HG03097 (cell line): ENCODE data around the gene CYB5B.
A peak's percentile ranks its signal among the peaks of the same experiment; 100 is the strongest.
"Not testable (repeated sequence)": the region's sequence is repeated elsewhere in the genome, so short reads cannot be mapped to it uniquely, and the experiment has no call there.

Experiments
- ATAC-seq: cut with Tn5 transposase; IDR thresholded peaks from one replicate; pipeline ENCODE4 v1.9.1; 2021; ENCODE audit not compliant: unreplicated experiment, low FRiP score

Gene CYB5B

DNA sequence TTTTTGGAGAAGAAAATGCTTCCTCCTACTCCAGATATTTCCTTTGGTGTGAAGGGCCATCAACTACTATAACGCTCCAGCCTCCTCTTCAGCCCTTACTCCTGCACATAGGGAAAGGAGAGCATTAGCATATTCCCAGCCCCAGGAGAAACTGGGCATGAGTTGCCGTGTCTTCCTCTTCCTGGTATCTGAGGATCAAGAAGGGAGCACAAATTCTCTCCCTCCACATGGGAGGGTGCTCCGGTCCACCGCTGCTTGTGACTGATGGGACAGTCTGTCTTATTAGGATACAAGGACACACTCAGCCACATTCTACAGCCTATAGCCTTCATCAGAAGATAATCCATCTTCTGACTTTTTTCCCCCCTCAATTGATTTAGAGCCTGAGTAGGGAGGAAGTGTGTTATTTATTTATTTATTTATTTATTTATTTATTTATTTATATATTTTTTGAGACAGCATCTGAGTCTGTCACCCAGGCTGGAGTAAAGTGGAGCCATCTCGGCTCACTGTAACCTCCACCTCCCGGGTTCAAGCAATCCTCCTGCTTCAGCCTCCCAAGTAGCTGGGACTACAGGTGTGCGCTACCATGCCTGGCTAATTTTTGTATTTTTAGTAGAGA is 16.6 kb upstream of the CYB5B start:
- no peak for ATAC-seq

DNA sequence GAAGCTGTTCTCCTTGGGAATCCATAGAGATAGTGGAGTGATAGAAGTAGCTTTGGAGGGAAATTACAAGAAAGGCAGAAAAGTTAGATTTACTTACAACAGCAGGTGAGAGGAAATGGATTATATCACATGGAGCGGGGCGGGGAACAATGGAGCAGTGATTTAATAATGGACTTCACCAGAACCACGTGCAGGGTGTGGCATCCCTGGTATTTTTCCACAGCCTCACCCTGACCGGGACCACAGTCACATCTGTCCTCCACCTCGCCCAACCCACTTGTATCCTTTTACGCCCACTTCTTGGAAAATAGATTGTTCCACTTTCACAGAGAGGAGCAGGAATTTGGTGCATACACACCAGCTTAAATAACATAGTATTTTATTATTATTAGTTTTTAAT is 15.9 kb upstream of the CYB5B start:
- ATAC-seq: no peak

DNA sequence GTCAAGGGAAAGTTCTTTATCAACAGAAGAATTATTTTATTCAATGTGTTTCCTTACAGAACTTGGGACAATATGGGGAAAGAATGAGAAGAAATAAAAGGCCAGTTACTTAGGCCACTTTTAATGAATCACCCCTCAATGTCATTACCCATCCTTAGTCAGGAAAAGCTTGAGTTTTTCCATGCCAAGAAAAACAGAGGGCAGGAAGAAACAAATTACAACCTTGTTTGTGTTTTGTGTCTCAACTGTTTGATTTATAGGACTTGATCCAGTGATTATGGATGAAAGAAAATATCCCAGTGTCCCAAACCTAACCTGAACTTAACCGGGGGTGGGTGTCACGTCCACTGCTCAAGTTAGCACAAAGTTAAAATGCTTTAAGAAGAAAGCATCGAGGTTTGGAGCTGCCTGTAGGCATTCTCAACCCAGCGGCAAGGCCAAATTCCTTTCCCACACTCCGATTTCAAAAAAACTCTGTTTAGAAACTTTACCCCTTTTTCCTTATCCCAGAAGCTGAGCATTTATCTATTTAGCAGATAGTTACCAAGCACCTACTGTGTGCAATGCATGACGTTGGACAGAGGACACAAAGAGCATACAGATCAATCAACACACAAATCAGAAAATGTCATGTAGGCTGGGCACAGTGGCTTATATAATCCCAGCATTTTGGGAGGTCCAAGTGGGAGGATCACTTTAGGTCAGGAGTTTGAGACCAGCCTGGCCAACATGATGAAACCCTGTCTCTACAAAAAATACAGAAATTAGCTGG is 14.0 kb upstream of the CYB5B start:
- no peak for ATAC-seq

DNA sequence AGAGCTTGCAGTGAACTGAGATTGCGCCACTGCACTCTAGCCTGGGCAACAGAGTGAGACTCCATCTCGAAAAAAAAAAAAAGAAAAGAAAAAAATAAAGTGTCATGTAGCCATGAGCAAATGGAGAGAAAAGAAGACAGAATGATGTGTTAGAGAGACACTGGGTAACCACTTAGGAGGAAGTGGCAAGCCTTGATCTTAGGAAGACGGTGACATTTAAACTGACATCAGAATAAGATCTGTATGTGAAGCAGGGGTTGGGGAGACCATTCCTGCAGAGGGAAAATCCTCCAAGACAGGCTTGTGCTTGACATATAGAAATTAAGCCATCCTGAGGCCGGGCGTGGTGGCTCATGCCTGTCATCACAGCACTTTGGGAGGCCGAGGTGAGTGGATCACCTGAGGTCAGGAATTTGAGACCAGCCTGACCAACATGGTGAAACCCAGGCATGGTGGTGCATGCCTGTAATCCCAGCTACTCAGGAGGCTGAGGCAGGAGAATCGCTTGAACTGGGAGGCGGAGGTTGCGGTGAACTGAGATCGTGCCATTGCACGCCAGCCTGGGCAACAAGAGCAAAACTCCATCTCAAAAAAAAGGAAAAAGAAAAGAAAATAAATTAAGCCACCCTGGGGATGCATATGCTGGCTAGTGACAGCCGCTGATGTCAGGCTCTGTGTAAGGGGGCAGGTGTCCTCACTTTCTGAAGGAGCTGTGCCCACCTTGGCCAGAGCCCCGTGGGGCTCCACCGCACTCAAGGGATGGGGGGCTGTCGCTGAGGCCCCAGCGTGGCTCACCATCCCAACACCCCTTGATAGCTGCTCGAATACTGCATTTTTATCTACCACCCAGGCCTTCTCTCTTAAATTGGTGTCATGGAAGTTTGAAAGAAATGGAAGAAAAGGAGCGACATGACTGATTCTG is 13.1 kb upstream of the CYB5B start:
- no peak for ATAC-seq

DNA sequence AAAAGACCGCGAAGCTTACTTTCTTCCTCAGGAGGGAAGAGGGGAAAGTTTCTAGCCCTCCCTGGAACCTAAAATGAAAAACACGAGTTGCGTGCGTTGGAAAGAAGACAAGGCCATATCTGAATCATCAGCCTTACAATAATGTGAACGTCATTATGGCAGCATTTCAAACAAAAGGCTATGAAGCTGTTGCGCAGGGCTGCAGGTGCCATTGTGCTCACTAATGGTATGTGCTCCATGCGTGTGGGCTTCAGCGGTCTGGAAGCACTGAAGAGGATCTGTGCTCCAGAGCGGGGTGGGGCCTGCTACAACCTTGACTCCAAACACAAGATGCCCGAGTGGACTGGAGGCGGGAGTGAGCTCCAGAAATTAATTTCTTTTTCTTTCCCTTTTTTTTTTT is 12.1 kb upstream of the CYB5B start:
- ATAC-seq: no peak

DNA sequence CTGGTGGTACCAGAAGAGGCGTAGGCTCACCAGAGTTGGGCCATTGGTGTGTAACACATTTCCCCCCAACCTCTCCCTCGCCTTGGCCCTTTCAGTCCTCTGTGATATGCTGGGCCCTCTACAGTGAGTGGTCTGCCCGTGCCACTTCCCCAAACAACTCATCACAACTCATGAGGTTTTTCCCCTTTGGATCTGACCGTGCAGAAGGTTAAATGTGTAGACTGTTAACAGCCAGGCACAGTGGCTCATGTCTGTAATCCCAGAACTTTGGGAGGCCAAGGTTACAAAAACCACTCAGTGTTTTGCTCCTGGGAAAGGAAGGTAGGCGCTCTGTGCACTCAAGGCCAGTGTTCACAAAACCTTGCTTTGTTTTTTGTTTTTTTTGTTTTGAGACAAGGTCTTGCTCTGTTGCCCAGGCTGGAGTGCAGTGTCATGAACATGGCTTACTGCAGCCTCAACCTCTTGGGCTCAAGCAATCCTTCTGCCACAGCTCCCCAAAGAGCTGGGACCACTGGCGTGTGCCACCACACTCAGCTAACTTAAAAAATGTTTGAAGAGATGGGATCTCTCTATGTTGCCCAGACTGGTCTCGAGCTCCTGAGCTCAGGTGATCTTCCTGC is 11.3 kb upstream of the CYB5B start:
- ATAC-seq: no peak

DNA sequence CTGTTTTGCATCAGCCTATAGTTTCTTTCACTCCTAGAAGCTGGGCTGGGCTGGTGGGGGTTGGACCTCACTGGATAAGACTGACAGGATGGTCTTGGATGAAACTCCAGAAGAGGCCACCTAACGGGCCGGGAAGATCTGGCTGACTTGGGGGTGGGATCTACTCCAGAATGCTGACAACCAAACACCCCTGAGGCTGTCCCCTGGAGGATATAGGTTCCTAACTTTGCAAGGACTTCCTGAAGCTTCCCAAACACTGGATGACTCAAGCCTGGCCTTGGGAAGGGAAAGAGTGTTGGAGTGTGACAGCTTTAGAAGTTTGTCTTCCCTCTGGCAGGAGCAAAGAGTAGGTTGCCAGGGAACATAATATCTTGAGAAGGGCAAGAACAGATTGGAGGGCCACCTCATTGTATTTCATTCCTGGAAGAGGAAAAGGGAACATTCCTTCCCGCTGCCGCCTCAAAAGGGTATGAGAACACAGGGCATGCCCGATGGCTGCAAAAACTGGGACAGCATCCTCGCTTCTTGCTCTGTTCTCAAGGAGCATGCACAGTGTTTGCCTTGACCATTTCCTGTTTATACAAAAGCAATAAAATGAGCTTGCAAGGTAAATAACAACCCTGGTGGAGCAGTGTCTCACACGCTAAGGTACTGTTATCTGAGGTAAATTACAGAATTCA is 6.8 kb upstream of the CYB5B start:
- ATAC-seq: no peak

DNA sequence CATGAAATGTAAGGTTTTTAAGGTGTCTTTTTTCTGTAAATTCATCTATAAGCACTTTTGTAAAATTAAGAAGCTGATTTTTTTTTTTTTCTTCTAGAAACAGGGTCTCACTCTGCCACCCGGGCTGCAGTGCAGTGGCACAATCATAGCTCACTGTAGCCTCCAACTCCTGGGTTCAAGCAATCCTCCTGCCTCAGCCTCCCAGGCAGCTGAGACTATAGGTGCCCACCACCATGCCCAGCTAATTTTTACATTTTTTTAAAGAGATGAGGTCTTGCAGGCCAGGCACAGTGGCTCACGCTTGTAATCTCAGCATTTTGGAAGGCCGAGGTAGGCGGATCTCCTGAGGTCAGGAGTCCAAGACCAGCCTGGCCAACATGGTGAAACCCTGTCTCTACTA is 4.5 kb upstream of the CYB5B start:
- ATAC-seq: no peak

DNA sequence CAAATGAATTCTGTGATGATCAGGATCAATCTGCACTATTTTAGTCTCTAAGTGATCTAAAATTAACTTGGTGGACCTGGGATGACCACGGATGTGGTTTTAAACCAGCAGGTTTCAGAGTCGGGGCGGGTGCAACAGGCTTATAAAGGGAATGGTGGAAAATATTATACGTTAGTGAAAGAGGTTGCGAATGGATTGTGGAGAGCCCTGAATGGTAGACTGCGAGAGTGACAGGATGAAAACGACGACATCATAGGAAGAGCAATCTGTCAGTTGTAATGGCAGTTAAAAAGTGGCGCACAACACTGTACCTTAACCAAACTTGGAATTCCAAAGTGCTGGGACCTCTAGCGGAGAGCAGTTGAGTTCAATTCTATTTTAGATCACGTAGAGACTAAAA is 1.2 kb upstream of the CYB5B start:
- ATAC-seq: no peak

DNA sequence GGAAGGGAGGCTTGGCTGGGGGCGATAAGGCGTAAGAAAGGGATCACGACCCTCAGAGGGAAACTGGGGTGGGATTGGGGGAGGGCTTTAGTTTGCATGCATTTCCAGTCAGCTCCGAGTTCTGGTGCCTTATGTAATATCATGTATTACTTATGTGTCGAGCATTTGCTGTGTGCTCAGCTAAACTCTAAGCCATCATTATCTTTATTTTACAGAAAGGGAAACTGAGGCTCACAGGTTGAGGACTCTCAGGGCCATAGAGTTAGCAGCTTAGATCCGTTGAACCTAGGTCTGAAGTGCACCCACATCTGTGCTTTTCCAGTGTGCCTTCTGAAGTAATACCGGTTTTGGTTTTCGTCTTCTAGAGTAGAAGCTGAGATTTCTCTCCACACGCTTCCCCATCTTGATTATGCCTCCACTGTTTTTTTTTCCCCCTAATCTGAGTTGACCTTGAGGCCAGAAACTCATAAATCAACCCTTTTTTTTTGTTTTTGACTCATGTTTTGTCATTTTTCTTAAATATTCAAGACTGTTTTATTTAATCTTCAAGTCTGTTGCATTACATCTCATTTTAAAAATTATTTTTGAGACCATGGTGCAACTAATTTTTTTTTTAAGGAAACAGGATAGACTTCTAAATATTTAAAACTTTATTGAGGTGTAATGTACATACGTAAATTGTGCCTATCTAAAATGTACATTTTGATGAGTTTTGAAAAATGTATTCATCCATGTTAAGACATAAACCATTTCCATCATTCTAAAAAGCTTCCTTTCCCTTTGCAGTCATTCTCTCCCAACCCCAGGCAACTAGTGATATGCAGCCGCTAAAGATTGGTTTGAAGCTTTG is 741 bp downstream of the CYB5B start:
- ATAC-seq: peak; percentile 9

DNA sequence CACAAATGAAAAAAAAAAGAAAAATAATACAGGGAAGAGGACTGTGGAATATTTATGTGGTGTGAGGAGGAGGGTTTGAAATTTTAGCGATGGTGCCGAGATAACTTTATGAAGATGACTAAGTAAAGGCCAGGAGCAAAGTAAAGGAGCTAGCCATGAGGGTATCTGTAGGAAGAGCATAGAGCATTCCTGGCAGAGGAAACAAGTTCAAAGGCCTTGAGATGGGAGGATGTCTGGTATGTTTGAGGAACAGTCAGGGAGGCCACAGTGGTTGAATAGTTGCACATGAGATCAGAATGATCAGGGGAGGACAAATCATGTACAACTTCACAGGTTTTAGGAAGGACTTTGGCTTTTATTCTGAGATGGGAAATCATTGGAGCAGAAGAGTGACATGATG is 4.2 kb downstream of the CYB5B start:
- no peak for ATAC-seq

DNA sequence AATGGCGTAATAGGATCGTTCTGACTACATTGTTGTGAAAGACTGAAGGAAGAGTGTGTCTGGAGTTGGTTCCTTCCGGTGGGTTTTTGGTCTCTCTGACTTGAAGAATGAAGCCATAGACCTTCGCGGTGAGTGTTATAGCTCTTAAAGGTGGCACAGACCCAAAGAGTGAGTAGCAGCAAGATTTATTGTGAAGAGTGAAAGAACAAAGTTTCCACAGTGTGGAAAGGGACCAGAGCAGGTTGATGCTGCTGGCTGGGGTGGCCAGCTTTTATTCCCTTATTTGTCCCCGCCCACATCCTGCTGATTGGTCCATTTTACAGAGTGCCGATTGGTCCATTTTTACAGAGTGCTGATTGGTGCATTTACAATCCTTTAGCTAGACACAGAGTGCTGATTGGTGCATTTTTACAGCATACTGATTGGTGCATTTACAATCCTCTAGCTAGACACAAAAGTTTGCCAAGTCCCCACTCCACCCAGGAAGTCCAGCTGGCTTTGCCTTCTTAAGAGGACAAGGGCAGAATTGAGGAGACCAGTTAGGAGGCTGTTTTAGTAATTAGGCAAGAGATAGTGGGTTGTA is 4.7 kb downstream of the CYB5B start:
- not testable (repeated sequence) for ATAC-seq

DNA sequence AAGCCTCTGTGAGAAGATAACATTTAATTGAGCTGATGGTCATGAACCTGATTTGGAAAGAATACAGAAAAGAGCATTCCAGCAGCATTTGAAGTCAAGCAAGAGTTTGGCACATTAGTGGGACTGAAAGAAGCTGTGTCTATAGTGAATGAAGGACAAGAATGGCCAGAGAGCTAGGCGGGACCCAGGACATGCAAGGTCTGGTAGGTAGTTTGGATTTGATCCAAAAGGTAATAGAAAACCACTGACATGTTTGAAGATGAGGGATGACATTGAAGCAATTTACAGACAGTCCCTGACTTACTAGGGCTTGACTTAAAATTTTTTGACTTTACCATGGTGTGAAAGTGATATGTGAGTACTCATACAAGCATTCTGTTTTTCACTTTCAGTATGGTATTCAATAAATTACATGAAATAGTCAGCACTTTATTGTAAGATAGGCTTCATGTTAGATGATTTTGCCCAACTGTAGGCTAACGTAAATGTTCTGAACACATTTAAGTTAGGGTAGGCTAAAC is 7.6 kb downstream of the CYB5B start:
- ATAC-seq: no peak

DNA sequence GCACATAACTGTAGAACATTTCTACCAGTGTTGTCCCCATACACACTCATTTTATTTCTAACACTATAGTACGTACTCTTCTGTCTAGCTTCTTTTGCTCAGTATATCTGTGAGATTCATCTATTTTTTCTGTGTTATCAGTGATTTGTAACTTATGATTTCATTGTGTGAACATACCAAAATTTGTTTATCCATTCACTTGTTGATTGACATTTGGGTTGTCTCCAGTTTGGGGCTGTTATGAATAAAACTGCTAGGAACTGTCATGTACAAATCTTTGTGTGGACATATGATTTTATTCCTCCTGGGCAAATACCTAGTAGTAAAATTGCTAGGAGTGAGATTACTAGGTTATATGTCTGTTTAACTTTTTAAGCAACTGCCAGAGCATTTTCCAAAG is 9.6 kb downstream of the CYB5B start:
- ATAC-seq: no peak

DNA sequence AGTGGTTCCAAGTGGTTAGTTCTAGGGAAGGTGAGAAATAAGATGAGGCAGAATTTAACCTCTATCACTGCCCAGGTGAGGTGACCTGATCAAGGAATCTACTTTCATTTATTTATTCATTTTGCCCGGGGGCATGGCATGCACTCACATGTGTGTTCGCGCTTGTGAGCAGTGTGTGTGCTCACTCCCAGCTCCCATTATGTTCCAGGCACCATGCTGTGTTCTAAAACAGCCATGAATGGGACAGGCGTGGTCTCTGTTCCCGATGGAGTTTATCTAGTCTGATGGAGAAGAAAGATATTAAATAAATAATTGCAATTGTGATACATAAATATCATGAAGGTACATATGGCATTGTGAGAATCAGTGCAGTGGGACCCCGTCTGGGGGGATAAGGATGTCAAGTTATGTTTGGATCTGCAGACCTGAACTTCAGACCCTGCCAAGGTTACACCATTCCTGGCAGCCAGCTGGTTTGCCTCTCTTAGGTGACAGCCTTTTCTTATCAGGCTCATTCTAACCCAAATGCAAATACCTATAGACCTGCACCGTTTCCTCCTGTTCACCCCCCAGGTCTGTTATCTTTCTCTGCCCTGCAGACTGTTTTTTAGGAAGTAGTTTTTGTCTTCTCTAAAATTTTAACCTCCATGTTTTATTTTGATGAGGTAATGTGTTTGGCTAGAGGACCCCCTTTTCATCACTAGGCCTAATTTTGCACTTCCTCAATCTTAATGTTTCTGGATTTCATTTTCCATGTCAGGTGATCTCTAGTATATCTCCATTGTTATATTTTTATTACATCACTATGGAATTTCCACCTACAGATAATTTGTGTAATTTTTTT is 11.8 kb downstream of the CYB5B start:
- ATAC-seq: no peak

DNA sequence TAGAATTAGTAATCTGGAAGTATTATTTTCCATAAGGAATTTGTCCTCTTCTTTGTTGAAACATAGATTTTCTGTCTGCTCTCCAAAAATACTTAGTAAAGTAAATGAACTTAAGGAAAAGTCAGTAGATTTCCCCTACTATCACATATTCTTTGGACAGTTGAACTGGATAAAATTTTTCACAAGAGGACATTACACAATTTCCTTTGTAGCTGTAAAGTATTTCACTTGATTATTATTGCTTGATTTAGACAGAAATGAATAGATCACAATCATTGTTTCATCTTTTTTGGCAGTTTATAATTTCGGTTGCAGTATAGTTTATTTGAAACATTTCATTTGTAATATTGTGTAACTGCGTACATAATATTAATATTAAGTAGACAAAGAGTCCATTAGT is 12.5 kb downstream of the CYB5B start:
- no peak for ATAC-seq

DNA sequence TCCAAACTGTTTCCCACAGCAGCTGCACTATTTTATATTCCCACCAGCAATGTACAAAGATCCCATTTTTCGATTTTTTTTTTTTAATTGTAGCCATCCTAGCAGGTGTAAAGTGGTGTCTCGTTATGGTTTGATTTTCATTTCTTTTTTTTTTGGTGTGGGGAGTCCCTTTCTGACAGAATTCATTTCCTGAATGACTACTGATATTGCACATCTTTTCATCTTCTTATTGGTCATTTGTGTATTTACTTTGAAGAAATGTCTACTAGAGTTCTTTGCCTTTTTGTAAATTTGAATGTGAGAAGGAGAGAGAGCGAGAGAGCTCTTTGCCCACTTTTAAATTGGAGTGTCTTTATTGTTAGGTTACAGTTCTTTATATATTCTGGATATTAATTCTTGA is 14.0 kb downstream of the CYB5B start:
- ATAC-seq: no peak

DNA sequence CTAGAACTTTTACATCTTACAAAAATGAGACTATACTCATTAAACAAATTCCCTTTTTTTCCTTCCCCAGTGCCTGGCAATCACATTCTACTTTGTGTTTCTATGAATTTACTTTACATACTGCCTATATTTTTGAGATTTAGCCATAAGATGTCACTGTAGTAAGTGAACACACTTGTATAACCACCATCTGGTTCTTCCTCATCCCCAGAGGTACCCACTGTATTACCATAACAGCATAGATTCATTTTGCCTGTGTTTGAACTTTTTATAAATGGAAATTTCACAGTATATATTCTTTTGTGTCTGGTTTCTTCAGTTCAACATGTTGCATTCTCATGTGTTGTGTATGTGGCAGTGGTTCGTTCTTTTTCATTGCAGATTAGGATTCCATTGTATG is 15.8 kb downstream of the CYB5B start:
- ATAC-seq: no peak
